NCI-H2171 treated with DMSO at 0.1 percent for 48 hours (cell line): Measurements from ENCODE around the gene RIC1.
"Not testable (repeated sequence)": the region's sequence is repeated elsewhere in the genome, so short reads cannot be mapped to it uniquely, and the experiment has no call there.

Source experiments
- DNase-seq: peaks from one replicate; lab custom pipeline; 2025; lab: John Stamatoyannopoulos, UW

RIC1 gene

GRCh38 chr9:5624655-5625054 is 4.3 kb upstream of the RIC1 start:
- DNase-seq, result no peak

- DNase-seq, result no peak
Measured at GRCh38 chr9:5626727-5627634, 1.9 kb upstream of the RIC1 start.

- DNase-seq, result not testable (repeated sequence)
Measured at GRCh38 chr9:5627686-5628085, 1.2 kb upstream of the RIC1 start.

GRCh38 chr9:5628183-5628529 is 751 bp upstream of the RIC1 start:
- DNase-seq, result no peak

GRCh38 chr9:5629312-5630080 is 589 bp downstream of the RIC1 start:
- DNase-seq, result peak; percentile 59

- peak; percentile 64 for DNase-seq
Measured at GRCh38 chr9:5630081-5630507, 1.2 kb downstream of the RIC1 start.

- no peak for DNase-seq
Measured at GRCh38 chr9:5631026-5631425, 2.1 kb downstream of the RIC1 start.

- DNase-seq, result no peak
Measured at GRCh38 chr9:5632540-5632939, 3.6 kb downstream of the RIC1 start.

- no peak for DNase-seq
Measured at GRCh38 chr9:5633243-5633642, 4.3 kb downstream of the RIC1 start.

- DNase-seq, result no peak
Measured at GRCh38 chr9:5635390-5635789, 6.5 kb downstream of the RIC1 start.

- DNase-seq, result no peak
Measured at GRCh38 chr9:5639816-5640215, 10.9 kb downstream of the RIC1 start.

- no peak for DNase-seq
Measured at GRCh38 chr9:5642170-5642569, 13.3 kb downstream of the RIC1 start.

- DNase-seq, result no peak
Measured at GRCh38 chr9:5643005-5643624, 14.2 kb downstream of the RIC1 start.

GRCh38 chr9:5644501-5644900 is 15.6 kb downstream of the RIC1 start:
- DNase-seq, result no peak

GRCh38 chr9:5646116-5646515 is 17.2 kb downstream of the RIC1 start:
- DNase-seq, result no peak

- no peak for DNase-seq
Measured at GRCh38 chr9:5650356-5651105, 21.6 kb downstream of the RIC1 start.

- DNase-seq, result no peak
Measured at GRCh38 chr9:5651246-5651645, 22.3 kb downstream of the RIC1 start.

GRCh38 chr9:5652821-5653220 is 23.9 kb downstream of the RIC1 start:
- DNase-seq, result no peak

- not testable (repeated sequence) for DNase-seq
Measured at GRCh38 chr9:5662804-5663203, 33.9 kb downstream of the RIC1 start.

GRCh38 chr9:5665059-5665458 is 36.2 kb downstream of the RIC1 start:
- no peak for DNase-seq

- DNase-seq, result no peak
Measured at GRCh38 chr9:5667391-5667790, 38.5 kb downstream of the RIC1 start.

GRCh38 chr9:5670079-5670478 is 41.2 kb downstream of the RIC1 start:
- no peak for DNase-seq
